Measurements from ENCODE around the gene EIF2AK2.

The EIF2AK2 gene

GRCh38 chr2:37102588-37102987, 54.2 kb downstream of the EIF2AK2 start:
- DNase-seq = no peak
- CTCF ChIA-PET = no interaction called here
- no peaks in the 10 kb centered on the region for H3K4me1 Mint-ChIP-seq
- no peaks in the 10 kb centered on the region for H3K9me3 Mint-ChIP-seq
- H3K4me3 Mint-ChIP-seq = no peak overlapping the region
- H3K36me3 Mint-ChIP-seq = peaks cover 45% of the 10 kb centered on the region
- H3K27ac Mint-ChIP-seq = no peak overlapping the region
- H3K27me3 Mint-ChIP-seq = no peaks in the 10 kb centered on the region

GRCh38 chr2:37100054-37100453, 56.7 kb downstream of the EIF2AK2 start:
- DNase-seq = no peak
- CTCF ChIA-PET = no interaction called here
- Mint-ChIP-seq H3K27me3 (no peaks in the 10 kb centered on the region), H3K27ac (no peak overlapping the region), H3K36me3 (peaks cover 48% of the 10 kb centered on the region), H3K4me1 (no peaks in the 10 kb centered on the region), H3K9me3 (no peaks in the 10 kb centered on the region), H3K4me3 (no peak overlapping the region)

GRCh38 chr2:37098416-37099118, 58.2 kb downstream of the EIF2AK2 start:
- Mint-ChIP-seq H3K27me3 (no peaks in the 10 kb centered on the region), H3K4me1 (no peaks in the 10 kb centered on the region), H3K27ac (no peak overlapping the region), H3K9me3 (no peaks in the 10 kb centered on the region), H3K4me3 (no peak overlapping the region), H3K36me3 (peaks cover 50% of the 10 kb centered on the region)
- CTCF ChIA-PET = no interaction called here
- no peak for DNase-seq

- Mint-ChIP-seq H3K4me3 (no peak overlapping the region), H3K27ac (no peak overlapping the region), H3K27me3 (no peaks in the 10 kb centered on the region)
Observed at GRCh38 chr2:37096568-37096967, 60.2 kb downstream of the EIF2AK2 start.

GRCh38 chr2:37091873-37092272, 64.9 kb downstream of the EIF2AK2 start:
- Mint-ChIP-seq H3K4me1 (no peaks in the 10 kb centered on the region), H3K4me3 (no peak overlapping the region), H3K9me3 (no peaks in the 10 kb centered on the region), H3K27me3 (no peaks in the 10 kb centered on the region), H3K27ac (no peak overlapping the region), H3K36me3 (peaks cover 28% of the 10 kb centered on the region)
- CTCF ChIA-PET = no interaction called here
- DNase-seq = no peak

More at GRCh38 chr2:37096568-37096967, 60.2 kb downstream of the EIF2AK2 start:
- Mint-ChIP-seq H3K36me3 (peaks cover 48% of the 10 kb centered on the region), H3K4me1 (no peaks in the 10 kb centered on the region), H3K9me3 (no peaks in the 10 kb centered on the region)
- no peak for DNase-seq
- CTCF ChIA-PET = no interaction called here

- DNase-seq = no peak
Observed at GRCh38 chr2:37090019-37090477, 66.7 kb downstream of the EIF2AK2 start.

GRCh38 chr2:37085731-37086147, 71.0 kb downstream of the EIF2AK2 start:
- H3K27ac Mint-ChIP-seq = no peak overlapping the region
- no peaks in the 10 kb centered on the region for H3K27me3 Mint-ChIP-seq
- CTCF ChIA-PET = no interaction called here
- peaks cover 25% of the 10 kb centered on the region for H3K36me3 Mint-ChIP-seq
- H3K4me3 Mint-ChIP-seq = no peak overlapping the region
- H3K4me1 Mint-ChIP-seq = peaks cover 23% of the 10 kb centered on the region
- no peak for DNase-seq
- no peaks in the 10 kb centered on the region for H3K9me3 Mint-ChIP-seq

More at GRCh38 chr2:37090019-37090477, 66.7 kb downstream of the EIF2AK2 start:
- Mint-ChIP-seq H3K36me3 (peaks cover 19% of the 10 kb centered on the region), H3K27me3 (no peaks in the 10 kb centered on the region), H3K9me3 (no peaks in the 10 kb centered on the region), H3K27ac (no peak overlapping the region), H3K4me1 (no peaks in the 10 kb centered on the region), H3K4me3 (no peak overlapping the region)
- CTCF ChIA-PET = no interaction called here

GRCh38 chr2:37084797-37085196, 72.0 kb downstream of the EIF2AK2 start:
- no peaks in the 10 kb centered on the region for H3K9me3 Mint-ChIP-seq
- no peak overlapping the region for H3K27ac Mint-ChIP-seq
- H3K4me1 Mint-ChIP-seq = peaks cover 32% of the 10 kb centered on the region
- H3K36me3 Mint-ChIP-seq = peaks cover 32% of the 10 kb centered on the region
- no peak overlapping the region for H3K4me3 Mint-ChIP-seq
- CTCF ChIA-PET = no interaction called here
- DNase-seq = no peak
- H3K27me3 Mint-ChIP-seq = no peaks in the 10 kb centered on the region

- Mint-ChIP-seq H3K36me3 (peaks cover 32% of the 10 kb centered on the region), H3K27me3 (no peaks in the 10 kb centered on the region), H3K9me3 (no peaks in the 10 kb centered on the region), H3K4me3 (no peak within 1 kb of the TSS), H3K4me1 (peaks cover 36% of the 10 kb centered on the region), H3K27ac (no peak within 1 kb of the TSS)
- DNase-seq = peak; percentile 94
- CTCF ChIA-PET = no interaction called here
Observed at GRCh38 chr2:37083873-37084794, 72.6 kb downstream of the EIF2AK2 start, which contains the start of the genes GPATCH11 and HEATR5B. GPATCH11 (plus strand) TSS chr2:37084518; CDS start chr2:37088382, 3,864 bp downstream. HEATR5B (minus strand) TSS chr2:37084372; CDS start chr2:37083414, 958 bp downstream.

- CTCF ChIA-PET = no interaction called here
- Mint-ChIP-seq H3K27me3 (no peaks in the 10 kb centered on the region), H3K4me1 (peaks cover 41% of the 10 kb centered on the region), H3K4me3 (peak overlapping the region; percentile 1), H3K9me3 (no peaks in the 10 kb centered on the region), H3K36me3 (peaks cover 53% of the 10 kb centered on the region), H3K27ac (peak overlapping the region; percentile 4)
- DNase-seq = no peak
Observed at GRCh38 chr2:37080689-37081088, 76.1 kb downstream of the EIF2AK2 start.

- no peak overlapping the region for H3K27ac Mint-ChIP-seq
Observed at GRCh38 chr2:37080266-37080665, 76.5 kb downstream of the EIF2AK2 start.

GRCh38 chr2:37070931-37071330, 85.8 kb downstream of the EIF2AK2 start:
- DNase-seq = no peak
- CTCF ChIA-PET = no interaction called here
- H3K4me3 Mint-ChIP-seq = no peak overlapping the region
- H3K9me3 Mint-ChIP-seq = no peaks in the 10 kb centered on the region
- H3K4me1 Mint-ChIP-seq = peaks cover 2% of the 10 kb centered on the region
- no peak overlapping the region for H3K27ac Mint-ChIP-seq
- peaks cover 54% of the 10 kb centered on the region for H3K36me3 Mint-ChIP-seq
- no peaks in the 10 kb centered on the region for H3K27me3 Mint-ChIP-seq

More at GRCh38 chr2:37080266-37080665, 76.5 kb downstream of the EIF2AK2 start:
- H3K36me3 Mint-ChIP-seq = peaks cover 56% of the 10 kb centered on the region
- peaks cover 41% of the 10 kb centered on the region for H3K4me1 Mint-ChIP-seq
- CTCF ChIA-PET = no interaction called here
- H3K27me3 Mint-ChIP-seq = no peaks in the 10 kb centered on the region
- DNase-seq = no peak
- H3K9me3 Mint-ChIP-seq = no peaks in the 10 kb centered on the region
- H3K4me3 Mint-ChIP-seq = peak overlapping the region; percentile 9

GRCh38 chr2:37068686-37069085, 88.1 kb downstream of the EIF2AK2 start:
- no peak for DNase-seq
- Mint-ChIP-seq H3K9me3 (no peaks in the 10 kb centered on the region), H3K36me3 (peaks cover 46% of the 10 kb centered on the region), H3K27me3 (no peaks in the 10 kb centered on the region), H3K4me1 (peaks cover 2% of the 10 kb centered on the region), H3K27ac (no peak overlapping the region), H3K4me3 (no peak overlapping the region)
- CTCF ChIA-PET = no interaction called here

GRCh38 chr2:37061776-37062175, 95.0 kb downstream of the EIF2AK2 start:
- Mint-ChIP-seq H3K27me3 (no peaks in the 10 kb centered on the region), H3K9me3 (no peaks in the 10 kb centered on the region), H3K27ac (no peak overlapping the region), H3K4me3 (no peak overlapping the region), H3K4me1 (no peaks in the 10 kb centered on the region), H3K36me3 (peaks cover 36% of the 10 kb centered on the region)
- no peak for DNase-seq
- CTCF ChIA-PET = no interaction called here
